Lower lobe of right lung (tissue), 2 donors: ENCODE measurements around the gene UPF3A. TPM values are rescaled to one million over a fixed set of nuclear protein-coding genes. Genes with fewer than 3 reads are reported as not detected.

Experiments
- ATAC-seq, 2 donors: fragments of 200-7000 bp; cut with Tn5 transposase; one replicate each; pipeline ENCODE4 v1.9.1; 2020 to 2022; ENCODE audit warnings: mild to moderate bottlenecking in 2 of 2, moderate library complexity in 2 of 2
- DNase-seq: peaks from one replicate; pipeline ENCODE4 v3.0.0-alpha.2; 2020
- H3K27ac ChIP-seq: fragments of 200-600 bp; one replicate; pipeline ENCODE4 v1.8.0; 2022
- H3K27me3 ChIP-seq: fragments of 200-600 bp; one replicate; pipeline ENCODE4 v1.8.0; 2022; ENCODE audit warnings: low read depth
- H3K36me3 ChIP-seq: fragments of 200-600 bp; one replicate; pipeline ENCODE4 v1.8.0; 2022; ENCODE audit warnings: mild to moderate bottlenecking
- H3K4me1 ChIP-seq: fragments of 200-600 bp; one replicate; pipeline ENCODE4 v1.8.0; 2022
- H3K4me3 ChIP-seq: fragments of 200-600 bp; one replicate; pipeline ENCODE4 v1.8.0; 2022; ENCODE audit warnings: mild to moderate bottlenecking
- H3K9me3 ChIP-seq: fragments of 200-600 bp; one replicate; pipeline ENCODE4 v1.8.0; 2022
- intact Hi-C: fragments of 100-400 bp; cut with DNase I; formaldehyde crosslinking; loops from one replicate; pipeline ENCODE4 v1.11.0; 2022
- total RNA-seq: library from RNA; stranded (reverse); fragmentation: NEBNext Ultra II Directional; extraction: Animal tissue kit (Norgen Biotek cat#: 25700); gene quantifications from one replicate; pipeline ENCODE4 v1.2.1, GENCODE V29; 2021
- TF ChIP-seq, protein P1 (sequence below): fragments of 200-600 bp; IDR thresholded peaks from one replicate; pipeline ENCODE4 v1.8.0; 2022; ENCODE audit warnings: antibody characterized with exemption, mild to moderate bottlenecking
- donor health status: DM: no; HTN: yes; CAD: no; lungs with severe emphysema.

The UPF3A gene
- total RNA-seq, 1 donor from 2014 or later, result 38.9 TPM

DNA sequence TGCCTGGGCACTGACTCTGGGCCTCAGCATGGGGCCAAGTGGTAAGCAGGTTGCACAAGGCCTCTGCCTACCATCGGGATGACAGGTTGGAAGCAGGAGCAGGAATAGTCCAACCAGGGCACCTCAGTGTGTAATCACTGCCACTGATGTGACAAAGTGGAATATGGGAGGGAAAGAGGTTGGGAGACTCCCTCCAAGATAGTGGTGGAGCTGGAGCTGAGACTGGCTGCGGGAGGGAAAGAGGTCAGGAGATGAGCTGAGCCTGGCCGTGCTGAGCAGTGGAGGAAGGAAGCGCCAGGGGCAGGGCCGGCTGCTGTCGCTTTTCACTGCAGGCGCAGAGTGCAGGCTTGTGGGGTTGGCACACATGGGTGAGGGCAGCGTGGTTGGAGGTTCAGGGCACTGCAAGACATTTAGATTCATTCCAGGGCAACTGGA, 6.8 kb downstream of the UPF3A start:
- H3K9me3 ChIP-seq, result no peaks in the 10 kb centered on the region
- no peak overlapping the region for H3K4me3 ChIP-seq
- peaks cover 9% of the 10 kb centered on the region for H3K4me1 ChIP-seq
- ATAC-seq (no peak), DNase-seq (no peak)
- intact Hi-C loops, result no loop called here
- TF ChIP-seq, protein P1, sequence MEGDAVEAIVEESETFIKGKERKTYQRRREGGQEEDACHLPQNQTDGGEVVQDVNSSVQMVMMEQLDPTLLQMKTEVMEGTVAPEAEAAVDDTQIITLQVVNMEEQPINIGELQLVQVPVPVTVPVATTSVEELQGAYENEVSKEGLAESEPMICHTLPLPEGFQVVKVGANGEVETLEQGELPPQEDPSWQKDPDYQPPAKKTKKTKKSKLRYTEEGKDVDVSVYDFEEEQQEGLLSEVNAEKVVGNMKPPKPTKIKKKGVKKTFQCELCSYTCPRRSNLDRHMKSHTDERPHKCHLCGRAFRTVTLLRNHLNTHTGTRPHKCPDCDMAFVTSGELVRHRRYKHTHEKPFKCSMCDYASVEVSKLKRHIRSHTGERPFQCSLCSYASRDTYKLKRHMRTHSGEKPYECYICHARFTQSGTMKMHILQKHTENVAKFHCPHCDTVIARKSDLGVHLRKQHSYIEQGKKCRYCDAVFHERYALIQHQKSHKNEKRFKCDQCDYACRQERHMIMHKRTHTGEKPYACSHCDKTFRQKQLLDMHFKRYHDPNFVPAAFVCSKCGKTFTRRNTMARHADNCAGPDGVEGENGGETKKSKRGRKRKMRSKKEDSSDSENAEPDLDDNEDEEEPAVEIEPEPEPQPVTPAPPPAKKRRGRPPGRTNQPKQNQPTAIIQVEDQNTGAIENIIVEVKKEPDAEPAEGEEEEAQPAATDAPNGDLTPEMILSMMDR, result no peak
- no peak overlapping the region for H3K27ac ChIP-seq
- peaks cover 82% of the 10 kb centered on the region for H3K36me3 ChIP-seq
- H3K27me3 ChIP-seq, result no peaks in the 10 kb centered on the region

DNA sequence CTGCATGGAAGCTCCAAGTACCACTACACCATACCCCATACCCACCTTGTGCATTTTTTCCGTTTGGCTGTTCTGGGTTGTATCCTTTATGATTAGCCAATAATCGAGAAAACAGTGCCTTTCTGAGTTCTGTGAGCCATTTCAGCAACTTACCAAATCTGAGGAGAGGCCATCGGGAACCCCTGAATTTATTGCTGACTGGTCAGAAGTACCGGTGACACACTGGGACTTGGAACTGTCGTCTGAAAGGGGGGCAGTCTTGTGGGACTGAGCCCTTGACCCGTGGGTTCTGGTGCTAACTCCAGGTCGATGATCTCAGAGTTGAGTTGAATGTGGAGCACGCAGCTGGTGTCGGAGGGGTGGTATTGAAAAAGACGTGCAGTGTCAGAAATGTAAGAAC, 15.0 kb downstream of the UPF3A start:
- intact Hi-C loops, result no loop called here
- Histone ChIP-seq H3K9me3 (no peaks in the 10 kb centered on the region), H3K27ac (no peak overlapping the region), H3K27me3 (no peaks in the 10 kb centered on the region), H3K4me1 (no peaks in the 10 kb centered on the region), H3K4me3 (no peak overlapping the region), H3K36me3 (peaks cover 77% of the 10 kb centered on the region)
- TF ChIP-seq, protein P1, result no peak
- DNase-seq (no peak), ATAC-seq (no peak)

- Histone ChIP-seq H3K9me3 (no peaks in the 10 kb centered on the region), H3K36me3 (peaks cover 77% of the 10 kb centered on the region), H3K27ac (no peak overlapping the region), H3K4me3 (no peak overlapping the region), H3K4me1 (no peaks in the 10 kb centered on the region), H3K27me3 (no peaks in the 10 kb centered on the region)
- TF ChIP-seq, protein P1, result no peak
- intact Hi-C loops, result no loop called here
- ATAC-seq (no peak), DNase-seq (no peak)
Measured at GRCh38 chr13:114296902-114297301, 15.5 kb downstream of the UPF3A start.

DNA sequence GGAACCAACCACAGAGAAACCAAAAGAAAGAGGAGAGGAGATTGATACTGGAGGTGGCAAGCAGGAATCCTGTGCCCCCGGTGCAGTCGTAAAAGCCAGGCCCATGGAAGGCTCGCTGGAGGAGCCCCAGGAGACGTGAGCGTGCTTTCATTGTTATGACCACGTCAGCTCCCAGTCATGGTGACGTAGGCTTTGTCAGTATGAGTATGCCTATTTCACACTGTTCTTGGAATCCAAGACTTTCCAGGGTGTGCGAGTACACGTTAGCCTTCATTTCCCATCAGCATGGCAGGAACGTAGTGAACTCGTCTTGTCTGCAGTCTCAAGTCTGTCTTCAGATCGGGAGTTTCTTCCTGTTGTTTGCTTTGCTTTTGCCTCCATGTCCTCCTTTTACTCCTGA, 17.5 kb downstream of the UPF3A start:
- no peak for ATAC-seq
- intact Hi-C loops, result no loop called here
- H3K4me3 ChIP-seq, result no peak overlapping the region
- no peaks in the 10 kb centered on the region for H3K4me1 ChIP-seq
- TF ChIP-seq, protein P1, result no peak
- DNase-seq, result no peak
- no peaks in the 10 kb centered on the region for H3K9me3 ChIP-seq
- H3K27ac ChIP-seq, result no peak overlapping the region
- peaks cover 78% of the 10 kb centered on the region for H3K36me3 ChIP-seq
- no peaks in the 10 kb centered on the region for H3K27me3 ChIP-seq

GRCh38 chr13:114299604-114300305, 18.4 kb downstream of the UPF3A start:
- no peak for ATAC-seq
- no peak overlapping the region for H3K27ac ChIP-seq
- H3K4me1 ChIP-seq, result no peaks in the 10 kb centered on the region
- H3K36me3 ChIP-seq, result peaks cover 79% of the 10 kb centered on the region
- intact Hi-C loops, result no loop called here
- H3K4me3 ChIP-seq, result no peak overlapping the region
- TF ChIP-seq, protein P1, result no peak
- H3K27me3 ChIP-seq, result no peaks in the 10 kb centered on the region
- no peaks in the 10 kb centered on the region for H3K9me3 ChIP-seq
- no peak for DNase-seq
